ENCODE data around the gene BMPR2.

The BMPR2 gene

DNA sequence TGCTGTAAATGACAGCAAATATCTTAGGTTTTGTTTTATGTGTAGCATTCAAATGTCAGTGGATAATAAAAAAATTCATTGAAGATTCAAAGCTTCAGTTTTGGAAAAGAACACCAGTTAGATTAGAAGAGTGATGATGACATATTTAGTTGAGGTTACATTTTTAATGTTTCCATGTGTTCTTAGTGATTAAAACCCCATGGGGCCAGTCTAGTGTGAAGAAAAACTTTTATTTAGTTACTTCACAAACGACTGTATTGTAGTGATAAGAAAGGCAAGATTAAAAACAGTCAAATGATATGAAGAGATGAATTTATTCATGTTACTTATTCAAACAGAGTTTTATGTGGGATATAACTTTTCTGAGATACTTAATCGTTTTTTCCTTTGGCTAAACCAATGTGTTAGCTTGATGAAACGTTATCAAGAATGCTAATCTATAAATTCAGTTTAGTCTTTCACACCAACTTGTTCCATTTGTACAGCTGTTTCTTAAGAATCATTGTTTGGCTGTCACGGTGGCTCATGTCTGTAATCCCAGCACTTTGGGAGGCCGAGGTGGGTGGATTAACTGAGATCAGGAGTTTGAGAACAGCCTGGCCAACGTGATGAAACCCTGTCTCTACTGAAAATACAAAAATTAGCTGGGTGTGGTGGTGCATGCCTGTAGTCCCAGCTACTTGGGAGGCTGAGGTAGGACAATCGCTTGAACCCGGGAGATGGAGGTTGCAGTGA is 11.6 kb downstream of the BMPR2 start:
- Histone ChIP-seq H3K9ac (ENCODE audit: low read length) (no peak overlapping the region), H3K9me3 (ENCODE audit: control insufficient read depth, low read length) (no peaks in the 10 kb centered on the region), H3K36me3 (ENCODE audit: control insufficient read depth, insufficient read depth, low read length) (no peaks in the 10 kb centered on the region), H3K27me3 (ENCODE audit: control insufficient read depth, insufficient read depth, low read length) (no peaks in the 10 kb centered on the region), H3K4me1 (ENCODE audit: control insufficient read depth, insufficient read depth, low read length) (no peaks in the 10 kb centered on the region), H3K4me3 (ENCODE audit: low read length) (no peak overlapping the region)

DNA sequence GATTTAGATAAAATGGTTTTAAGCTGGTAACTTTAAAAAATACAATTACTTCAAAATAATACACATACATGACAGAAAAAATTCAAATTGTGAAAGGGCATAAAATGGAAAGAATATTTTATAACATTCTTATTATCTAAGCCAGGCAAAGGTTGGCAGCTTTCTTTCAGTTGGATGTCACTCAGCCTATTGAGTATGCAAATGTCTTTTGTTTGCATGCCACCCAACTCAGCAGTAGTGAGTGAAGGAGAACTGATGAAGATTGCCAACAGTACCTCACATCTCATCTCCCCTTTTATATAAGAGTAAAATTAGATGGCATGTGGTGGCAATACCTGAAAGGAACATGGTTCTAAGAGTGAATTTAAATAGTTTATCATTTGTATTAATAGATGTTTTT is 24.8 kb downstream of the BMPR2 start:
- Histone ChIP-seq H3K4me1 (ENCODE audit: control insufficient read depth, insufficient read depth, low read length) (no peaks in the 10 kb centered on the region), H3K9ac (ENCODE audit: low read length) (no peak overlapping the region), H3K9me3 (ENCODE audit: control insufficient read depth, low read length) (no peaks in the 10 kb centered on the region), H3K36me3 (ENCODE audit: control insufficient read depth, insufficient read depth, low read length) (no peaks in the 10 kb centered on the region), H3K4me3 (ENCODE audit: low read length) (no peak overlapping the region), H3K27me3 (ENCODE audit: control insufficient read depth, insufficient read depth, low read length) (no peaks in the 10 kb centered on the region)

DNA sequence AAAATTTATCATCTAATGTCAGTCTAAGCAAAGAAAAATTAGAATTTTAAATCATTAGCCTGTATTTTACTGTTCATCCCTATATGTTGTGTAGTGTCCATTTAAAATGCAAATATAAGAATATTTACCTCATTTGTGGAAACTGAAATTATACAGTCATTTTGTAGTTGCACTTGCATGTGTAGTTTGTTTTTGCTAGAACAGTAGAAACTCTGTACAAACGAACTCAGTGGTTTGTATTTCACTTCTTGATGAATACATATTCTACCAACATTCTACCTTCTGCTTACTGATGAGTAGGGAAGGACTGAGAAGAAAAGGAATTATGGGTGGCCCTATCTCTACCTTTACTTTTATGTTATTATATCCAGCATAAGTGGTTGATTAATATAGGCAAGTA is 29.7 kb downstream of the BMPR2 start:
- H3K27me3 ChIP-seq (ENCODE audit: control insufficient read depth, insufficient read depth, low read length) = no peaks in the 10 kb centered on the region
- H3K9ac ChIP-seq (ENCODE audit: low read length) = no peak overlapping the region
- H3K36me3 ChIP-seq (ENCODE audit: control insufficient read depth, insufficient read depth, low read length) = no peaks in the 10 kb centered on the region
- no peak overlapping the region for H3K4me3 ChIP-seq (ENCODE audit: low read length)
- peaks cover 4% of the 10 kb centered on the region for H3K4me1 ChIP-seq (ENCODE audit: control insufficient read depth, insufficient read depth, low read length)
- no peaks in the 10 kb centered on the region for H3K9me3 ChIP-seq (ENCODE audit: control insufficient read depth, low read length)

DNA sequence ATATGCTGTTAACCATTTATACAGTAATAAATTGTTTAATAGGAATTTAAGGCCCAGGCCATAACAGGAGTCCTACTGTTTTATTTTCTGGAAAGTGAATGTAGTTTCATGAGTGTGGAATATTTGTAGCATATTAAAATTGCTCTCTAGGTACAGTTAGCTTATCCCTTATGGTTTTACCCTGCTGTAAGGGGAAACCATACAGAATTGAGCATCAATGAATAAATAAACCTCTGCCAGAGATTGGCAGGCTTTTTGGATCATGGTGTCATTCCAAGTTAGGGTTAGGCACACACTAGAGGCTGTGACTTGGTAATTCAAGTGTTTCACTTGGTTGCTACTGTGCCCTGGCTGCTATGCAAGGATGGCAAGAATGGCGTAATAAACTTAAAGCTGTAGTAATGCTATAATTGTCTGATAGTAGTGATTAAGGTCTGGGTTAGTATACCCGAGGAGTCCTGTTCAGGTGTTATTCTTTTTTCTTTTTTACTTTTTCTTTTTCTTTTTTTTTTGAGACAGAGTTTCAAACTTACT is 30.4 kb downstream of the BMPR2 start:
- Histone ChIP-seq H3K4me3 (ENCODE audit: low read length) (no peak overlapping the region), H3K4me1 (ENCODE audit: control insufficient read depth, insufficient read depth, low read length) (peaks cover 4% of the 10 kb centered on the region), H3K27me3 (ENCODE audit: control insufficient read depth, insufficient read depth, low read length) (no peaks in the 10 kb centered on the region), H3K36me3 (ENCODE audit: control insufficient read depth, insufficient read depth, low read length) (no peaks in the 10 kb centered on the region), H3K9ac (ENCODE audit: low read length) (no peak overlapping the region), H3K9me3 (ENCODE audit: control insufficient read depth, low read length) (no peaks in the 10 kb centered on the region)

DNA sequence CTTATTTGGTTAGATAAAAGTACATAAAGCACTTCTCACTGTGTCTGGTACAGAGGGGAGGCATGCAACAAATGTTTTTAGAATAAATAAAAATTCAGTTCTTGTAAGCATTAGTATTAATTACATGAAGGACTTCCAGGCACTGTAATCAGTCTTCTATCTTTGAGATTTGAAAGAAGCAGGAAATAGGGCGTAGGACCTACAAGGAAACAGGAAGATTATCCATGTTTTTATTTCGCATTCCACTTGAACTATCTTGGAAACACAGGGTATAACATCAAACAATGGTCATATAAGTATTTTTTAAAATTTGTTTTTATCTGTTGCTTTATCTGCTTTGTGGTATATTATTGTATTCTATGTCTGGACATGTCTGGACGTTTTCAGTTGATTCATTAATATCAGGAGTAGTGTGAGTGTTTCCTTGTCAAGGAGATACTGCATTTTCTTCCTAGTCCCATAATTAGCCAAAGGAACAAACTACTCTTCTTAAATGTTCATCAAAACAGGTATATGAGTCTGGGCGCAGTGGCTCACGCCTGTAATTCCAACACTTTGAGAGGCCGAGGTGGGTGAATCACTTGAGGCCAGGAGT is 32.5 kb downstream of the BMPR2 start:
- Histone ChIP-seq H3K9me3 (ENCODE audit: control insufficient read depth, low read length) (no peaks in the 10 kb centered on the region), H3K4me3 (ENCODE audit: low read length) (no peak overlapping the region), H3K27me3 (ENCODE audit: control insufficient read depth, insufficient read depth, low read length) (no peaks in the 10 kb centered on the region), H3K36me3 (ENCODE audit: control insufficient read depth, insufficient read depth, low read length) (no peaks in the 10 kb centered on the region), H3K9ac (ENCODE audit: low read length) (no peak overlapping the region), H3K4me1 (ENCODE audit: control insufficient read depth, insufficient read depth, low read length) (peaks cover 4% of the 10 kb centered on the region)

DNA sequence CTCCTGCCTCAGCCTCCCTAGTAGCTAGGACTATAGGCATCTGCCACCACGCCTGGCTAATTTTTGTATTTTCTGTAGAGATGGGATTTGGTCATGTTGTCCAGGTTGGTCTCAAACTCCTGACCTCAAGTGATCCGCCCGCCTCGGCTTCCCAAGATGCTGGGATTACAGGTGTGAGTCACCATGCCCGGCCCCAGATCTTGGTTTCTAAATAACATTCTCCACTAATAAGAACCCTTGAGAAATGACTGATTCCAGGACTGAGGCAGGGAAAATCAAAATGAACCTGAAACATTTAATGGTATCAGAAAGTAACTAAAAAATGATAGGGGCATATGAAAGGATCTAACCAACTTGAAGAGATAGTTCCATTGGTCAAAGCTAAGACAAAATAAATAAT is 34.0 kb downstream of the BMPR2 start:
- Histone ChIP-seq H3K4me3 (ENCODE audit: low read length) (no peak overlapping the region), H3K9me3 (ENCODE audit: control insufficient read depth, low read length) (no peaks in the 10 kb centered on the region), H3K4me1 (ENCODE audit: control insufficient read depth, insufficient read depth, low read length) (peaks cover 8% of the 10 kb centered on the region), H3K27me3 (ENCODE audit: control insufficient read depth, insufficient read depth, low read length) (no peaks in the 10 kb centered on the region), H3K9ac (ENCODE audit: low read length) (no peak overlapping the region), H3K36me3 (ENCODE audit: control insufficient read depth, insufficient read depth, low read length) (no peaks in the 10 kb centered on the region)

DNA sequence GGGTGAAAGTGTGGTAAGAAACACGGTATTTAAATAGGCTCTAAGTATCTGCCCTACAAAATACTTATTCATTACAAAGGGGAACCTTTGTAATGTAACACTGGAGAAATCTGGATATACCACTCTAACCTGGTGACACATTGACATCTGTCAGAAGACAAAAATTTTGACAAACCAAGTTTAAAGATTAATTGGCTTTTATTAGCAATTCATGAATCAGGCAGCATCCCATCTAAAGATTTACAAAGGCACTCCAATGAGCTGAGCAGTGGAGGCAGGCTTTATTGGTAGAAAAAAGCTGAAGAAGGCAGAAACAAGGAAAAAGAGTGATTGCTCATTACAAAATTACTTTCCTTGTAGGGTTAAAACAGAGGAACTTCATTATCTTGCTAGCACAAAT is 35.0 kb downstream of the BMPR2 start:
- no peaks in the 10 kb centered on the region for H3K36me3 ChIP-seq (ENCODE audit: control insufficient read depth, insufficient read depth, low read length)
- H3K27me3 ChIP-seq (ENCODE audit: control insufficient read depth, insufficient read depth, low read length) = no peaks in the 10 kb centered on the region
- no peak overlapping the region for H3K4me3 ChIP-seq (ENCODE audit: low read length)
- H3K4me1 ChIP-seq (ENCODE audit: control insufficient read depth, insufficient read depth, low read length) = peaks cover 8% of the 10 kb centered on the region
- H3K9me3 ChIP-seq (ENCODE audit: control insufficient read depth, low read length) = no peaks in the 10 kb centered on the region
- H3K9ac ChIP-seq (ENCODE audit: low read length) = no peak overlapping the region

DNA sequence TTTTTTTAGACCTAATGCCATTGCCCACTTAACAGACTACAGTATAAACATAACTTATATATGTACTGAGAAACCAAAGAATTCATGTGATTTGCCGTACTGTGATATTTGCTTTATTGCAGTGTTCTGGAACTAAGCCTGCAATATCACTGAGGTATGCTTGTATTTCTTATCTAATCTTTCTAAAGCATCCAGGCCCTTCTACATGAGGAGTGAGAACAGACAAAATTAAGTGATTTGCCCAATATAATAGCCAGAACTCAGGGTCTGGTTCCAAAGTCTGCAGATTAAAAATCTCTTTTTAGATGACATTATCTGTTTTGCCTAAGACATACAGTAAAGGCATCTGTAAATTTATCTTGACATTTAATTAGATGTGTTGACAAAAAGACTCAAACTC is 41.9 kb downstream of the BMPR2 start:
- no peaks in the 10 kb centered on the region for H3K9me3 ChIP-seq (ENCODE audit: control insufficient read depth, low read length)
- no peaks in the 10 kb centered on the region for H3K36me3 ChIP-seq (ENCODE audit: control insufficient read depth, insufficient read depth, low read length)
- no peak overlapping the region for H3K9ac ChIP-seq (ENCODE audit: low read length)
- H3K4me3 ChIP-seq (ENCODE audit: low read length) = no peak overlapping the region
- no peaks in the 10 kb centered on the region for H3K27me3 ChIP-seq (ENCODE audit: control insufficient read depth, insufficient read depth, low read length)
- H3K4me1 ChIP-seq (ENCODE audit: control insufficient read depth, insufficient read depth, low read length) = peaks cover 18% of the 10 kb centered on the region

DNA sequence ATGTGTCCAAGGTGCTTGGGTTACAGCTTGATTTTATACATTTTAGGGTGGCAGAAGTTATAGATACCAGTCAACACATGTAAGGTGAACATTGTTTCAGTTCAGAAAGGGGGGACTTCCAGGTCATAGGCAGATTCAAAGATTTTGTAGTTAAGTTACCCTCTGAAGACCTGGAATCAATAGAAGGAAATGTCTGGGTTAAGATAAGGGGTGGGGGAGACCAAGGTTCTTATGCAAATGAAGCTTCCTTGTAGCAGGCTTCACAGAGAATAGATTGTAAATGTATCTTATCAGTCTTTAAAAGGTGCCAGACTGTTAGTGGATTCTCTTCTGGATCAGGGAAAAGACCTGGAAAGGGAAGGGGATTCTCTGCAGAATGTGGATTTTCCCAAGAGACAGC is 42.4 kb downstream of the BMPR2 start:
- H3K27me3 ChIP-seq (ENCODE audit: control insufficient read depth, insufficient read depth, low read length) = no peaks in the 10 kb centered on the region
- H3K4me1 ChIP-seq (ENCODE audit: control insufficient read depth, insufficient read depth, low read length) = peaks cover 18% of the 10 kb centered on the region
- no peaks in the 10 kb centered on the region for H3K36me3 ChIP-seq (ENCODE audit: control insufficient read depth, insufficient read depth, low read length)
- H3K9ac ChIP-seq (ENCODE audit: low read length) = no peak overlapping the region
- H3K9me3 ChIP-seq (ENCODE audit: control insufficient read depth, low read length) = no peaks in the 10 kb centered on the region
- H3K4me3 ChIP-seq (ENCODE audit: low read length) = no peak overlapping the region

DNA sequence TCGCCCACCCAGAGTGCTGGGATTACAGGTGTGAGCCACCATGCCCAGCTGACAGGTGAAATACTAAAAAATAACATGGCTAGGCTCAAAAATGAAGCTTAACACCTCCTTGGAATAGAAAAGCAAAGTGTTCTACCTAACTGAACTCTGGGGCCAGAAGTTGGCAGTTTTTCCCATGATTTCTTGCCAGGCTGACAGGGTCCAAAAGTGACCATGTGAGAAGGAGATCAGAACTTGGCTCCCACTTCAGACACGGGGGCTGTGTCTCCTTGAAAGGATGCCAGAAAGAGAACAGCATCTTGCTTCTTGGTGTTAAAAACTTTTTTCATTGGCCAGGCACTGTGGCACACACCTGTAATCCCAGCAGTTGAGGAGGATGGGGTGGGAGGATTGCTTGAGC is 47.0 kb downstream of the BMPR2 start:
- Histone ChIP-seq H3K9me3 (ENCODE audit: control insufficient read depth, low read length) (no peaks in the 10 kb centered on the region), H3K4me1 (ENCODE audit: control insufficient read depth, insufficient read depth, low read length) (peaks cover 8% of the 10 kb centered on the region), H3K36me3 (ENCODE audit: control insufficient read depth, insufficient read depth, low read length) (no peaks in the 10 kb centered on the region), H3K27me3 (ENCODE audit: control insufficient read depth, insufficient read depth, low read length) (no peaks in the 10 kb centered on the region), H3K9ac (ENCODE audit: low read length) (no peak overlapping the region), H3K4me3 (ENCODE audit: low read length) (no peak overlapping the region)

DNA sequence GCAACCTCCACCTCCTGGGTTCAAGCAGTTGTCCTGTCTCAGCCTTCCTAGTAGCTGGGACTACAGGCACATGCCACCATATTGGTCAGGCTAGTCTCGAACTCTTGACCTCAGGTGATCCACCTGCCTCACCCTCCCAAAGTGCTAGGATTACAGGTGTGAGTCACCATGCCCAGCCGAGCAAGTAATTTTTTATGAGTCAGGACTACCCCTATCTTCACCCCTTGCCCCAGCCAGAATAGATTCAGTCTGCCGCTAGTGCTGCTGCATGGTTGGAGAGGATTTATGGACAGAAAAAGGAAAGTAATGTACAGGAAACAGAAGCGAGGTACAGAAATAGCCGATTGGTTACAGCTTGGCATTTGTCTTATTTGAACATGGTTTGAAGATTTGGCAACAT is 48.9 kb downstream of the BMPR2 start:
- Histone ChIP-seq H3K9ac (ENCODE audit: low read length) (no peak overlapping the region), H3K9me3 (ENCODE audit: control insufficient read depth, low read length) (no peaks in the 10 kb centered on the region), H3K4me1 (ENCODE audit: control insufficient read depth, insufficient read depth, low read length) (no peaks in the 10 kb centered on the region), H3K4me3 (ENCODE audit: low read length) (no peak overlapping the region), H3K27me3 (ENCODE audit: control insufficient read depth, insufficient read depth, low read length) (no peaks in the 10 kb centered on the region), H3K36me3 (ENCODE audit: control insufficient read depth, insufficient read depth, low read length) (no peaks in the 10 kb centered on the region)

DNA sequence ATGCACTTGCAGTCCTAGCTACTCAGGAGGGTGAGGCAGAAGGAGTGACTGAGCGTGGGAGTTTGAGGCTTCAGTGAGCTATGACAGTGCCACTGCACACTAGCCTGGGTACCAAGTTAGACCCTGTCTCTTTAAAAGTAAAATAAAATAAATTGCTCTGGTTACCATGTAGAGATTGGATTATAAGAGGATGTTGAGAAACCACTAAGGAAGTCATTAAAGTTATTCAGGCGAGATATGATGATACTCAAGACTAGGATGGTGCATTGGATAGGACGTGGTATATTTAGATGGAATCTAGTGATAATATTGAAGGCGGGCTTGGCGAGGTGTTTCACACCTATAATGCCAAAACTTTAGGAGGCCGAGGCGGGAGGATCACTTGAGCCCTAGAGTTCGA is 50.6 kb downstream of the BMPR2 start:
- no peaks in the 10 kb centered on the region for H3K4me1 ChIP-seq (ENCODE audit: control insufficient read depth, insufficient read depth, low read length)
- no peaks in the 10 kb centered on the region for H3K27me3 ChIP-seq (ENCODE audit: control insufficient read depth, insufficient read depth, low read length)
- no peaks in the 10 kb centered on the region for H3K36me3 ChIP-seq (ENCODE audit: control insufficient read depth, insufficient read depth, low read length)
- no peak overlapping the region for H3K4me3 ChIP-seq (ENCODE audit: low read length)
- H3K9me3 ChIP-seq (ENCODE audit: control insufficient read depth, low read length) = no peaks in the 10 kb centered on the region
- no peak overlapping the region for H3K9ac ChIP-seq (ENCODE audit: low read length)
